ENCODE results near the gene KIRREL2.
"Not testable (repeated sequence)": the region's sequence is repeated elsewhere in the genome, so short reads cannot be mapped to it uniquely, and the experiment has no call there.

The KIRREL2 gene

GRCh38 chr19:35870124-35870736 lies 13.5 kb downstream of the KIRREL2 start:
- DNase-seq = peak; percentile 62

- DNase-seq = no peak
Measured at GRCh38 chr19:35870798-35871197, 14.1 kb downstream of the KIRREL2 start.

- no peak for DNase-seq
Measured at GRCh38 chr19:35871611-35872010, 14.9 kb downstream of the KIRREL2 start.

- no peak for DNase-seq
Measured at GRCh38 chr19:35872180-35872579, 15.5 kb downstream of the KIRREL2 start.

GRCh38 chr19:35874392-35874930 lies 17.8 kb downstream of the KIRREL2 start:
- DNase-seq = no peak

GRCh38 chr19:35879068-35879467 lies 22.4 kb downstream of the KIRREL2 start:
- no peak for DNase-seq

- DNase-seq = no peak
Measured at GRCh38 chr19:35879770-35880317, 23.1 kb downstream of the KIRREL2 start.

- DNase-seq = peak; percentile 73
Measured at GRCh38 chr19:35882114-35882832, 25.6 kb downstream of the KIRREL2 start.

GRCh38 chr19:35883882-35884281 lies 27.2 kb downstream of the KIRREL2 start:
- no peak for DNase-seq

- DNase-seq = no peak
Measured at GRCh38 chr19:35885225-35885738, 28.6 kb downstream of the KIRREL2 start.

GRCh38 chr19:35885904-35886303 lies 29.2 kb downstream of the KIRREL2 start:
- no peak for DNase-seq

- no peak for DNase-seq
Measured at GRCh38 chr19:35887197-35887596, 30.5 kb downstream of the KIRREL2 start.

- DNase-seq = no peak
Measured at GRCh38 chr19:35888398-35888797, 31.7 kb downstream of the KIRREL2 start.

- no peak for DNase-seq
Measured at GRCh38 chr19:35889370-35890112, 32.8 kb downstream of the KIRREL2 start.

- no peak for DNase-seq
Measured at GRCh38 chr19:35890113-35890650, 33.5 kb downstream of the KIRREL2 start.

- DNase-seq = not testable (repeated sequence)
Measured at GRCh38 chr19:35891819-35892218, 35.1 kb downstream of the KIRREL2 start.

GRCh38 chr19:35894342-35894741 lies 37.6 kb downstream of the KIRREL2 start:
- DNase-seq = no peak

- no peak for DNase-seq
Measured at GRCh38 chr19:35895911-35896642, 39.4 kb downstream of the KIRREL2 start.

GRCh38 chr19:35896643-35897040 lies 39.9 kb downstream of the KIRREL2 start:
- DNase-seq = no peak

- no peak for DNase-seq
Measured at GRCh38 chr19:35897706-35898451, 41.2 kb downstream of the KIRREL2 start.

GRCh38 chr19:35898499-35898809 lies 41.7 kb downstream of the KIRREL2 start:
- no peak for DNase-seq

All from COR-L47 (cell line).